Chondrocyte (in vitro differentiated cells): ENCODE data around the gene TDG. TPM values are rescaled to one million over a fixed set of nuclear protein-coding genes. Genes with fewer than 3 reads are reported as not detected.
A peak's percentile ranks its signal among the peaks of the same experiment; 100 is the strongest.

ENCODE experiments used
- DNase-seq: peaks from one replicate; pipeline ENCODE4 v3.0.0; 2021; ENCODE audit warnings: mixed read lengths, low spot score
- H3K27ac Mint-ChIP-seq: one replicate; pipeline ENCODE4 v1.8.0; 2021; ENCODE audit warnings: mild to moderate bottlenecking, moderate library complexity, mixed read lengths; ENCODE audit not compliant: unreplicated experiment
- H3K27me3 Mint-ChIP-seq: 2 replicates; pipeline ENCODE4 v1.8.0; 2021; ENCODE audit warnings: low read depth, mixed read lengths
- H3K36me3 Mint-ChIP-seq: 2 replicates; pipeline ENCODE4 v1.8.0; 2021; ENCODE audit warnings: low read depth, mixed read lengths
- H3K4me1 Mint-ChIP-seq: 2 replicates; pipeline ENCODE4 v1.8.0; 2021; ENCODE audit warnings: low read depth, mild to moderate bottlenecking, mixed read lengths
- H3K4me3 Mint-ChIP-seq: one replicate; pipeline ENCODE4 v1.8.0; 2021; ENCODE audit warnings: mild to moderate bottlenecking, moderate library complexity, mixed read lengths; ENCODE audit not compliant: unreplicated experiment
- H3K9me3 Mint-ChIP-seq: 2 replicates; pipeline ENCODE4 v1.8.0; 2021; ENCODE audit warnings: low read depth, mixed read lengths
- total RNA-seq: library from RNA; stranded (reverse); gene quantifications from 3 replicates; pipeline ENCODE4 v1.2.1, GENCODE V29; 2021
- TF ChIP-seq, protein P1 (sequence below): fragments of 200-600 bp; sonication (generic); IDR thresholded peaks from 2 replicates; pipeline ENCODE4 v1.5.0; 2021; ENCODE audit warnings: antibody characterized with exemption, mild to moderate bottlenecking, moderate library complexity

Gene TDG
- total RNA-seq, 1 donor from 2014 or later = 49.5 TPM

DNA sequence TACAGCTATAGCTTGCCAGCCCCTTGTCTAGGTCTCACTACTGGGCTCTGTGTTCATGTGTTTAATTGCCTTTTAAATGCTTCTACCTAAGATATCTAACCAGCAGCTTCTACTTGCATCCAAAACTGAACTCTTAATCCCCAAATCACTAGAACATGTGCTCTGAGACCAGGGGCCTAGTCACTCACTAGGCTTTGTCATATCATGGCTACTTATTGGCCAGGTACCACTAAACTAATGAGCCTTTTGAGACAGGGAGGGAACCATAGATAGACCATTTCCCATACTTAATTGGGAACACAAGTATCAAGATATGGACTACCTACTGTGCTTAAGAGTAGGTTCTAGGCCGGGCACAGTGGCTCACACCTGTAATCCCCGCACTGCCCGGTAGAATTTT, 29.0 kb upstream of the TDG start:
- no peak overlapping the region for H3K4me3 Mint-ChIP-seq
- TF ChIP-seq, protein P1, sequence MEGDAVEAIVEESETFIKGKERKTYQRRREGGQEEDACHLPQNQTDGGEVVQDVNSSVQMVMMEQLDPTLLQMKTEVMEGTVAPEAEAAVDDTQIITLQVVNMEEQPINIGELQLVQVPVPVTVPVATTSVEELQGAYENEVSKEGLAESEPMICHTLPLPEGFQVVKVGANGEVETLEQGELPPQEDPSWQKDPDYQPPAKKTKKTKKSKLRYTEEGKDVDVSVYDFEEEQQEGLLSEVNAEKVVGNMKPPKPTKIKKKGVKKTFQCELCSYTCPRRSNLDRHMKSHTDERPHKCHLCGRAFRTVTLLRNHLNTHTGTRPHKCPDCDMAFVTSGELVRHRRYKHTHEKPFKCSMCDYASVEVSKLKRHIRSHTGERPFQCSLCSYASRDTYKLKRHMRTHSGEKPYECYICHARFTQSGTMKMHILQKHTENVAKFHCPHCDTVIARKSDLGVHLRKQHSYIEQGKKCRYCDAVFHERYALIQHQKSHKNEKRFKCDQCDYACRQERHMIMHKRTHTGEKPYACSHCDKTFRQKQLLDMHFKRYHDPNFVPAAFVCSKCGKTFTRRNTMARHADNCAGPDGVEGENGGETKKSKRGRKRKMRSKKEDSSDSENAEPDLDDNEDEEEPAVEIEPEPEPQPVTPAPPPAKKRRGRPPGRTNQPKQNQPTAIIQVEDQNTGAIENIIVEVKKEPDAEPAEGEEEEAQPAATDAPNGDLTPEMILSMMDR = no peak
- H3K36me3 Mint-ChIP-seq = peaks cover 29% of the 10 kb centered on the region
- no peaks in the 10 kb centered on the region for H3K9me3 Mint-ChIP-seq
- no peaks in the 10 kb centered on the region for H3K27me3 Mint-ChIP-seq
- peaks cover 36% of the 10 kb centered on the region for H3K4me1 Mint-ChIP-seq
- H3K27ac Mint-ChIP-seq = no peak overlapping the region
- no peak for DNase-seq

- H3K27me3 Mint-ChIP-seq = no peaks in the 10 kb centered on the region
- DNase-seq = no peak
- H3K4me1 Mint-ChIP-seq = no peaks in the 10 kb centered on the region
- H3K9me3 Mint-ChIP-seq = no peaks in the 10 kb centered on the region
- peaks cover 46% of the 10 kb centered on the region for H3K36me3 Mint-ChIP-seq
- no peak overlapping the region for H3K4me3 Mint-ChIP-seq
- TF ChIP-seq, protein P1 = no peak
- no peak overlapping the region for H3K27ac Mint-ChIP-seq
Measured at GRCh38 chr12:103944964-103945363, 20.7 kb upstream of the TDG start.

DNA sequence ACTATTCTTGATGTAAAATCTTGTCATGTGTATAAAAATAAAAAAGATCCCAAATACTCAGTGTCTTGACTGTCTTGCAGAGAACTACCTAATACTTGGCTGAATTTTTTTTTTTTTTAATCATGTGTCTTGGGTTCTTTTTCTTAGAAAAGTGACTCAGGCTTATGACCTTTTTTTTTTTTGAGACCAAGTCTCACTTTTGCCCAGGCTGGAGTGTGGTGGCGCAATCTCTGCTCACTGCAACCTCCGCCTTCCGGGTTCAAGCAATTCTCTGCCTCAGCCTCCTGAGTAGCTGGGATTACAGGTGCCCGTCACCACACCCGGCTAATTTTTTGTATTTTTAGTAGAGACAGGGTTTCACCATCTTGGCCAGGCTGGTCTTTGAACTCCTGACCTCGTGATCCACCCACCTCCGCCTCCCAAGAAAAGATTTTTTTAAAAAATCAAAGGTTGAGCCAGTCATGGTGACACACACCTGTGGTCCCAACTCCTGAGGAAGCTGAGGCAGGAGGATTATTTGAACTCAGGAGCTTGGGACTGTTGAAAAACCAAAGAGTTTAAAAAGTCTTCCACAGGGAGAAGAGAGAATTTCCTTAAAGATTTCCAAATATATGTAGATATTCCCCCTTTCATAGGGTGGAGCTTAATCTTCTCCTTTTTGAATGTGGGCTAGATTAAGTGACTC, 17.7 kb upstream of the TDG start:
- H3K27me3 Mint-ChIP-seq = no peaks in the 10 kb centered on the region
- no peak overlapping the region for H3K4me3 Mint-ChIP-seq
- DNase-seq = no peak
- TF ChIP-seq, protein P1 = no peak
- H3K4me1 Mint-ChIP-seq = no peaks in the 10 kb centered on the region
- H3K27ac Mint-ChIP-seq = peak overlapping the region; percentile 80
- no peaks in the 10 kb centered on the region for H3K9me3 Mint-ChIP-seq
- peaks cover 38% of the 10 kb centered on the region for H3K36me3 Mint-ChIP-seq

DNA sequence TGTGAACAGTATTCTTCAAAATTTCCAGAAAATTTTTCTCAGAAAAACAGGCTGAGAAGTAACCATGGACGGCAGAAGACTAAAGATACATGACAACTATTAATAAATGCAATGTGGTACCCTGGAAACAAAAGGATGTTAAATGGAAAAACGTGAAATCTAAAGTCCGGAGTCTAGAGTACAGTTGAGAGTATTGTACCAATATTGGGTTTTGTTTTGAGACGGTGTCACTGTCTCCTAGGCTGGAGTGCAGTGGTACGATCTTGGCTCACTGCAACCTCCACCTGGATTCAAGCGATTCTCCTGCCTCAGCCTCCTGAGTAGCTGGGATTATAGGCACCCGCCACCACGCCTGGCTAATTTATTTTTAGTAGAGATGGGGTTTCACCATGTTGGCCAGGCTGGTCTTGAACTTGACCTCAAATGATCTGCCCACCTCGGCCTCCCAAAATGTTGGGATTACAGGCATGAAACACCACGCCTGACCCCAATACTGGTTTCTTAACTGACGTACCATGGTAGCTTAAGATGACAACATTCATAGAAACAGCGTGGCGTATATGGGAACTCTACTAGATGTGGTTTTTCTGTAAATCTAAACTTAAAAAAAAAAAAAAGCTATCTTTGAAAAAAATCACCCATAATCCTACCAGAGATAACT, 16.8 kb upstream of the TDG start:
- DNase-seq = no peak
- peak overlapping the region; percentile 9 for H3K27ac Mint-ChIP-seq
- H3K9me3 Mint-ChIP-seq = no peaks in the 10 kb centered on the region
- H3K4me1 Mint-ChIP-seq = no peaks in the 10 kb centered on the region
- no peaks in the 10 kb centered on the region for H3K27me3 Mint-ChIP-seq
- TF ChIP-seq, protein P1 = no peak
- H3K4me3 Mint-ChIP-seq = no peak overlapping the region
- H3K36me3 Mint-ChIP-seq = peaks cover 34% of the 10 kb centered on the region

DNA sequence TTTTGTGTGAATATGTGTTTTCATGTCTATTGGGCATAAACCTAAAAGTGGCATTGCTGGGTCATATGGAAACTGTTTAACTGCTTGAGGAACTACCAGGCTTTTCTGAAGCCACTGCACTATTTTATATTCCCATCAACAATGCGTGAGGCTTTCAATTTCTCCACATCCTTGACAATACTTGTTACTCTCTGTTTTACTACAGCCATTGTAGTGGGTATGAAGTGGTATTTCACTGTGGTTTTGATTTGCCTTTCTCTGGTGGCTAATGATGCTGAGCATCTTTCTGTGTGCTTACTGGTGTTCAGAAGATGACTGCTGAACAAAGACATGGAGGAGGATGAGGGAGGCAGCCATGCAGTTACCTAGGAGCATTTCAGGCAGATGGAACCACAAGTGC, 13.2 kb upstream of the TDG start:
- no peak overlapping the region for H3K4me3 Mint-ChIP-seq
- DNase-seq = no peak
- no peaks in the 10 kb centered on the region for H3K27me3 Mint-ChIP-seq
- no peak overlapping the region for H3K27ac Mint-ChIP-seq
- peaks cover 28% of the 10 kb centered on the region for H3K36me3 Mint-ChIP-seq
- peaks cover 27% of the 10 kb centered on the region for H3K4me1 Mint-ChIP-seq
- TF ChIP-seq, protein P1 = no peak
- H3K9me3 Mint-ChIP-seq = no peaks in the 10 kb centered on the region
